ENCODE data around the gene ZNF609. TPM values are rescaled to one million over a fixed set of nuclear protein-coding genes. Genes with fewer than 3 reads are reported as not detected.

Gene ZNF609
- total RNA-seq, 1 experiment from 2014 or later: 9.9 TPM

DNA sequence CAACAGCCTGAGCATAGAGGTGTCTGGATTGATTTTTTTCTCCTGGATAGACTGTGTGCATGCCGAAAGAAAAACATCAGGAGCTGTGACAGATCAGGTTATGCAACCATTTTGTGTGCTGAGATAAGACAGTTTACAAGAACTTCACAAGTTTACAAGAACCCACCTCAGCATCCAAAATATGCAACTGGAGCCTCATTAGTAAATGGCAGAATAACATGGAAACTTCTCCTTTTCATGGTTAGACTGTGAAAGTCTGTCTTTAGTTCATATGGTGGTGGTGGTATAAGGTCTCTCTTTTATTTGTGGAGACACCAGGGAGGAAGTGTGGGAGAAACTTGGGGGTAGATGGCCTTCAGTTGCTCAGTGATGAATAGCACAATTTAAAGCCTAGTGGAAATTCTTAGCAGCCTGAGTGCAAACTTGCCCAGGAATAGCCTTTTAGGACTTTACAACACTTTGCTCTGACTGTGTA, 3.7 kb upstream of the ZNF609 start:
- H3K4me1 ChIP-seq (ENCODE audit: insufficient read depth, low read length): peaks cover 10% of the 10 kb centered on the region
- no TSS peak for BruUV-seq (replicated peaks)
- POLR2A ChIA-PET (ENCODE audit: unreplicated experiment): no interaction called here
- no peak for TF ChIP-seq EZH2 (IDR thresholded peaks at IDR 0.05; ENCODE audit: low read length, unreplicated experiment)
- no peak for TF ChIP-seq EZH2phosphoT487 (IDR thresholded peaks at IDR 0.05; ENCODE audit: borderline replicate concordance, low read length)
- TF ChIP-seq, protein P1, sequence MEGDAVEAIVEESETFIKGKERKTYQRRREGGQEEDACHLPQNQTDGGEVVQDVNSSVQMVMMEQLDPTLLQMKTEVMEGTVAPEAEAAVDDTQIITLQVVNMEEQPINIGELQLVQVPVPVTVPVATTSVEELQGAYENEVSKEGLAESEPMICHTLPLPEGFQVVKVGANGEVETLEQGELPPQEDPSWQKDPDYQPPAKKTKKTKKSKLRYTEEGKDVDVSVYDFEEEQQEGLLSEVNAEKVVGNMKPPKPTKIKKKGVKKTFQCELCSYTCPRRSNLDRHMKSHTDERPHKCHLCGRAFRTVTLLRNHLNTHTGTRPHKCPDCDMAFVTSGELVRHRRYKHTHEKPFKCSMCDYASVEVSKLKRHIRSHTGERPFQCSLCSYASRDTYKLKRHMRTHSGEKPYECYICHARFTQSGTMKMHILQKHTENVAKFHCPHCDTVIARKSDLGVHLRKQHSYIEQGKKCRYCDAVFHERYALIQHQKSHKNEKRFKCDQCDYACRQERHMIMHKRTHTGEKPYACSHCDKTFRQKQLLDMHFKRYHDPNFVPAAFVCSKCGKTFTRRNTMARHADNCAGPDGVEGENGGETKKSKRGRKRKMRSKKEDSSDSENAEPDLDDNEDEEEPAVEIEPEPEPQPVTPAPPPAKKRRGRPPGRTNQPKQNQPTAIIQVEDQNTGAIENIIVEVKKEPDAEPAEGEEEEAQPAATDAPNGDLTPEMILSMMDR (conservative IDR thresholded peaks at IDR 0.05; ENCODE audit: low read depth, low read length): no peak
- peaks cover 6% of the 10 kb centered on the region for H3K79me2 ChIP-seq (ENCODE audit: low read length)
- H3K36me3 ChIP-seq (ENCODE audit: low read depth, low read length): no peaks in the 10 kb centered on the region
- no peak overlapping the region for H2AFZ ChIP-seq (ENCODE audit: low read length)
- H3K27me3 ChIP-seq (ENCODE audit: low read length): no peaks in the 10 kb centered on the region
- no peak overlapping the region for H3K9ac ChIP-seq (ENCODE audit: low read length)
- H3K4me3 ChIP-seq (ENCODE audit: low read length): no peak overlapping the region
- no peak overlapping the region for H3K4me2 ChIP-seq (ENCODE audit: low read length)
- intact Hi-C loops (cut with micrococcal nuclease): no loop called here
- peaks cover under 1% of the 10 kb centered on the region; the same call in 1 of the 2 replicates for H4K20me1 ChIP-seq (ENCODE audit: low read length)
- CTCF ChIA-PET: no interaction called here
- H3K9me2 ChIP-seq (replicated peaks; ENCODE audit: low read length): no peaks in the 10 kb centered on the region
- no peaks in the 10 kb centered on the region for H3K9me3 ChIP-seq (ENCODE audit: low read length)
- H3F3A ChIP-seq (ENCODE audit: low read length, unreplicated experiment): no peaks in the 10 kb centered on the region
- H3K27ac ChIP-seq (ENCODE audit: low read length): no peak overlapping the region
- DNase-seq (no peak), ATAC-seq (no peak)

DNA sequence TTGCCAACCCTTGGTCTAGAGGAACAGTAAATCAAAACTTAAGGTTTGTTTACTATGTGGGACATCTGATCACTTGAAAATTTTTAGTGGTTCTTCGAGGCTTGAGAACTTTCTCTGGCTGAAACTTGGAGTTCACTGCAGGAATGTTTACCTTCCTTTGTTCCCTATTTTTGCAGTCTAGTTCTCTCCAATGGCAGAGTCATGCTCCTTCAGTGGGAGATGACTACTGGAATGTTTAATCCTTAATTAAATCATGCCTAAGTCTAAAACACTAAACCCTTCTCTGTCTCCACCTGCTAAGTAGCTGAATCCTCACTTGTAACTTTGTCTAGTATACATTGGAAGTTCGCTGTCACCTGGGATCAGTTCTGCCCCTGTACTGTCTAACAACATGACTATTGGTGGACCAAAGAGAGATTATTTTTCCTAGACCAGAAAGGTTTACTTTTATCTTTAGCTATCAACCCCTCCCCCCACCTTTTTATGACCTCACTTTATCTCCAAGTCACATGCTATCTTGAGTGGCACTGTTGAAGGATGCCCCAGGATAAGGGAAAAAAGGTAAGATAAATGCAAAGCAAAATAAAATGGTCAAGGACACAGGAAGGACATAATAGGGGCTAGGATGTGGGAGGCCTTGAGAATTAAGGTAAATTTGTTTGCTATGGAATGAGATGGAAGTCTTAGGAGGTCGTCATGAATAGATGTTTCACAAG, 1.2 kb upstream of the ZNF609 start:
- ATAC-seq (no peak), DNase-seq (no peak)
- H4K20me1 ChIP-seq (ENCODE audit: low read length): peaks cover 9% of the 10 kb centered on the region; the same call in 1 of the 2 replicates
- H3K4me3 ChIP-seq (ENCODE audit: low read length): 0 out of 2 replicates have a peak overlapping the region, but pooled peaks have one; percentile 68
- H3K79me2 ChIP-seq (ENCODE audit: low read length): peaks cover 31% of the 10 kb centered on the region
- ChIA-PET CTCF (interaction anchor here (0.5 kb wide), 1 partner anchor 84 kb away, joined by 5 read pairs; no protein-coding TSS in a partner anchor), POLR2A (ENCODE audit: unreplicated experiment) (no interaction called here)
- no peak overlapping the region for H3K9ac ChIP-seq (ENCODE audit: low read length)
- intact Hi-C loops (cut with micrococcal nuclease): no loop called here
- no peaks in the 10 kb centered on the region for H3K9me3 ChIP-seq (ENCODE audit: low read length)
- H3K27me3 ChIP-seq (ENCODE audit: low read length): no peaks in the 10 kb centered on the region
- no TSS peak for BruUV-seq (replicated peaks)
- no peaks in the 10 kb centered on the region for H3K36me3 ChIP-seq (ENCODE audit: low read depth, low read length)
- TF ChIP-seq EZH2 (IDR thresholded peaks at IDR 0.05; ENCODE audit: low read length, unreplicated experiment): no peak
- TF ChIP-seq, protein P1 (conservative IDR thresholded peaks at IDR 0.05; ENCODE audit: low read depth, low read length): no peak
- no peak for TF ChIP-seq EZH2phosphoT487 (IDR thresholded peaks at IDR 0.05; ENCODE audit: borderline replicate concordance, low read length)
- no peaks in the 10 kb centered on the region for H3K9me2 ChIP-seq (replicated peaks; ENCODE audit: low read length)
- H3F3A ChIP-seq (ENCODE audit: low read length, unreplicated experiment): no peaks in the 10 kb centered on the region
- 0 out of 2 replicates have a peak overlapping the region, but pooled peaks have one; percentile 98 for H2AFZ ChIP-seq (ENCODE audit: low read length)
- peaks cover 23% of the 10 kb centered on the region for H3K4me1 ChIP-seq (ENCODE audit: insufficient read depth, low read length)
- peak overlapping the region; percentile 92; the same call in 1 of the 2 replicates for H3K4me2 ChIP-seq (ENCODE audit: low read length)
- no peak overlapping the region for H3K27ac ChIP-seq (ENCODE audit: low read length)
